T-helper 1 cell (primary cell): Measurements from ENCODE around the gene IER3IP1.
"Not testable (repeated sequence)": the region's sequence is repeated elsewhere in the genome, so short reads cannot be mapped to it uniquely, and the experiment has no call there.

Source experiments
- DNase-seq, 5 donors: peaks; one replicate each; pipeline ENCODE4 v3.0.0-alpha.2; 2012 to 2020
- total RNA-seq, 4 donors: gene quantifications; one replicate each; lab custom pipeline; 2026; lab: John Stamatoyannopoulos, UW

IER3IP1 gene, protein sequence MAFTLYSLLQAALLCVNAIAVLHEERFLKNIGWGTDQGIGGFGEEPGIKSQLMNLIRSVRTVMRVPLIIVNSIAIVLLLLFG
- total RNA-seq = 3.5 to 11.4 (median 5.2) reads per million in 4 donors

GRCh38 chr18:47175898-47176575 is at the start of gene IER3IP1:
Gene IER3IP1, minus strand, starts transcription at chr18:47176364. Its CDS starts 87 bp downstream, at chr18:47176277.
- peak; percentile 69 to 83 (median 78) for DNase-seq

GRCh38 chr18:47215554-47216138 is 39.5 kb upstream of the IER3IP1 start:
- DNase-seq = peak in 1 of 5 donors; percentile 18

GRCh38 chr18:47209171-47209570 is 33.0 kb upstream of the IER3IP1 start:
- DNase-seq = no peak

- DNase-seq = no peak
Observed at GRCh38 chr18:47206945-47207637, 30.9 kb upstream of the IER3IP1 start.

- DNase-seq = peak in 3 of 5 donors; percentile 4 to 27 (median 20)
Observed at GRCh38 chr18:47204908-47205522, 28.9 kb upstream of the IER3IP1 start.

GRCh38 chr18:47203626-47204464 is 27.7 kb upstream of the IER3IP1 start:
- no peak for DNase-seq

DNA sequence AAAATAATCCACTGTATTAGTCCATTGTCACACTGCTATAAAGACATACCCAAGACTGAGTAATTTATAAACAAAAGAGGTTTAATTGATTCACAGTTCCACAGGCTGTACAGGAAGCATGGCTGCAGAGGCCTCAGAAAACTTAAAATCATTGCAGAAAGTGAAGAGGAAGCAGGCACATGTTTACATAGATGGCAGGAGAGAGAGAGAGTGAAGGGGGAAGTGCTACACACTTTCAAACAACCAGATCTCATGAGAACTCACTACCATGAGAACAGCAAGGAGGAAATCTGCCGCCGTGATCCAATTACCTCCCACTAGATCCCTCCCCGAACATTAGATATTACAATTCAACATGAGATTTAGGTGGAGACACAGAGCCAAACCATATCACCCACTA is 19.8 kb upstream of the IER3IP1 start:
- not testable (repeated sequence) for DNase-seq

DNA sequence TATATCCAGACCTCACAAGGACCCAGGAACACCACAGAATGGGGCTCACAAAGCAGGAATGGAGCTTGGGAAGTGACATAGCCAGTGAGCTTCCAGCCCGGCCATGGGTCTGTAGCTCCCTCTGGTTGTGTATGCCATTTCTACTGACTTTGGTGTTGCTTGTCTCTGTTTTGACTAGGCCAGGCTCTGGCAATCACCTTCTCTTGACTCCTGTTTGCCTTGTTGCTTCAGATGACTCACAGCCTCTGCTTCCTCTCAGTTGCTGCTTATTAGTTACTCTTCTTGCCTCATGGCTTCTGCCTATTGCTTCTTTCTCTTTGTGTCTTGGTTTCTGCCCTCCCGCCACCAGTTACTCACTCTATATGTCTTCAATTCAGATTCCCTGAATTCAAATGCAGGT is 15.8 kb upstream of the IER3IP1 start:
- DNase-seq = no peak

DNA sequence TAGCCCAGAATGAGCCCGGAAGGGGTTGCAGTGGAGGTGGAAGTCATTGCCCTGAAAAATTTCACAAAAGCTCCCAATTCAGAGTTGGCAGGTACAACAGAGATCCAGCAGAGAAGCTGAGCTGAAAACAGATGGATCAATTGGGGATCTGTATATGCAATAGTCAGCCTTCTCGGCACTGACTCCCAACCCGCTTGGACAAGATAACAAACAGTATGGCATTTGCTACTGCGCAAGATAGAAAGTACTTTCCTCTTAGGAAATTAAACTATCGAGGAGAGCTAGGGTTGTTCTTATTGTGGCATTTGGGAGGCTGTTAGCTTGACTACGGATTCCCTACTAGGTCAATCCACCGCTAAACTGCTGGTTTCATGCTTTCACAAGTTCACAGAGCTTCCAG is 11.6 kb upstream of the IER3IP1 start:
- DNase-seq = no peak

- DNase-seq = peak in 1 of 5 donors; percentile 5
Observed at GRCh38 chr18:47184419-47185050, 8.4 kb upstream of the IER3IP1 start.

DNA sequence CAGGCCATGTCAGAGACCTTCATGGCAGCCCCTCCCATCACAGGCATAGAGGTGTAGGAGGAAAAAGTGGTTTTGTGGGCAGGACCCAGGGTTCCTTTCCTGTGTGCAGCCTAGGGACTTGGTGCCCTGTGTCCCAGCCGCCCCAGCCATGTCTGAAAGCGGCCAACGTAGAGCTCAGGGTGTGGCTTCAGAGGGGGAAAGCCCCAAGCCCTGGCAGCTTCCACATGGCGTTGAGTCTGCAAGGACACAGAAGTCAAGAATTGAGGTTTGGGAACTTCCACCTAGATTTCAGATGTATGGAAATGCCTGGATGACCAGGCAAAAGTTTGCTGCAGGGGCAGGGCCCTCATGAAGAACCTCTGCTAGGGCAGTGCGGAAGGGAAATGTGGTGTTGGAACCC is 6.0 kb upstream of the IER3IP1 start:
- not testable (repeated sequence) for DNase-seq

GRCh38 chr18:47180765-47181164 is 4.6 kb upstream of the IER3IP1 start:
- no peak for DNase-seq

DNA sequence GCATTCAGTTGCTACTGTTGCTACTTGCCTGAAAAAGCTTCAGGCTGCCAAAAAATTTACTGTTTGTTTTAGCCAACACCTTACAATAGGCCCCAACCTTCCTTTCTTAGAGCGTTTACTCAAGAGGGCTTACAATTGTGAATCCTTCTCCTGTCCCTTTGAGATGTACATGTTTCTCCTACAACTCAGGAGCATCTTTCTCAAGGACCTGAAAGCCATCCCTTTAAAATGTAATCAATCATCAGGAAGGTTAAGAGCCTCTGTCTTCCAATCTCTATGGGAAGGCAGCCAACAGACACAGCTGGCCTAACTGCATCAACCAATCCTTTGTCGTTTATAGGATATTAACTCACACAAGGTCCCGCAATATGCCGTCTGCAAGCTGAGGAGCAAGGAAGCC is 3.4 kb upstream of the IER3IP1 start:
- DNase-seq = no peak

DNA sequence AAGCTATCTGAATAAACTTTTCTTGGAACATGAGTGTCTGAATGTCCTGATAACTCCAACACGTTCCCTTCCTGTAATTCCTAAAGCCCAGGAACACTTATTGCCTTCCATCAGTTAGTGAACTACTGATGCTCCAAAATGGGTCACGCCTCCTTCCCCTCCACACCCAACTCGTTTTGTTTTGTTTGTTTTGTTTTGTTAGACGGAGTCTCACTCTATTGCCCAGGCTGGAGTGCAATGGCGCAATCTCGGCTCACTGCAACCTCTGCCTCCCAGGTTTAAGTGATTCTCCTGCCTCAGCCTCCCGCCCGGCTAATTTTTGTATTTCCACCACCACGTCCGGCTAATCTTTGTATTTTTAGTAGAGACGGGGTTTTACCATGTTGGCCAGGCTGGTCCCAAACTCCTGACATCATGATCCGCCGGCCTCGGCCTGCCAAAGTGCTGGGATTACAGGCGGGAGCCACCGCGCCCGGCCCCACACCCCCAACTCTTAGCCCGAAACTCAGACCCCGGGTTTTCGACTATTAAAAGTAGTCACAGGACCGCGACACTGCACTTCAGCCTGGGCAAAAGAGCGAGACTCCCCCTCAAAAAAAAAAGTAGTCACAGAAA is 774 bp downstream of the IER3IP1 start:
- no peak for DNase-seq

DNA sequence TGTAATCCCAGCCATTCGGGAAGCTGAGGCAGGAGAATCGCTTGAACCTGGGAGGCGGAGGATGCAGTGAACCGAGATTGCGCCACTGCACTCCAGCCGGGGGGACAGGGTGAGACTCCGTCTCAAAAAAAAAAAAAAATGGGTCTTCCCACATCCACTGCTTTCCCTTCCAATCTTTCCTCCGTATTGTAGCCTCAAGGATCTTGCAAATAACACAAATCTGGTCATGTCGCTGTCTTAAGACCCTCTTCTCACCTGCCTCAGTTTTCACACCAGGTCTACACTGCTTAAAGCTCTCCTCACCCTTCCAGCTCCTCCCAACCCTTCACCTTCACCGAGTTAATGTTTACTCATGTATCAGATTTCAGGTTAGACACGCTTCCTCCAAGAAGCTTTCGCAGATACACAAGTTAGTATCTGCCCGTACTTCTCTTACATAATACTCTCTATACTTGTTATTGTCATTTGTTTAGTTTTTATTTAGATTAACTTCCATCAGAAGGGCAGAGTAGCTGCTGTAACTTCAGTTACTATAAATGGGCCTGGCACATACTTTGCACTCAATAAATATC is 1.5 kb downstream of the IER3IP1 start:
- DNase-seq = no peak

DNA sequence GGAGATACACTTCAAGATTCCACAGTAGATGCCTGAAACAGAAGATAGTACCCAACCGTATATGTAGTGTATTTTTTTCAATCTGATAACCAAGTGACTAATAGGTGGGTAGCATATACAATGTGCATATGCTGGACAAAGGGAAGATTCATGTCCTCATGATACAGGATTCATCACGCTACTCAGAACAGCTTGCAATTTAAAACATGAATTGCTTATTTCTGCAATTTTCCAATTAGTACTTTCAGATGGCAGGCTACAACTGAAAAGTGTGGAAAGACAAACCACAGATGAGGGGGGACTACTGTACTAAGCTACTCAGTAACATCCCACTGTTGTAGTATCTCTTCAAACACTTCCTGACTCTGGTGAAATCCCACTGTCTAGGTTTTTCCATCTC is 3.7 kb downstream of the IER3IP1 start:
- no peak for DNase-seq

- DNase-seq = no peak
Observed at GRCh38 chr18:47168913-47169312, 7.3 kb downstream of the IER3IP1 start.

GRCh38 chr18:47168509-47168908 is 7.7 kb downstream of the IER3IP1 start:
- DNase-seq = no peak

- no peak for DNase-seq
Observed at GRCh38 chr18:47166294-47166693, 9.9 kb downstream of the IER3IP1 start.

- peak in 1 of 5 donors; percentile 16 for DNase-seq
Observed at GRCh38 chr18:47163241-47163640, 12.9 kb downstream of the IER3IP1 start.

DNA sequence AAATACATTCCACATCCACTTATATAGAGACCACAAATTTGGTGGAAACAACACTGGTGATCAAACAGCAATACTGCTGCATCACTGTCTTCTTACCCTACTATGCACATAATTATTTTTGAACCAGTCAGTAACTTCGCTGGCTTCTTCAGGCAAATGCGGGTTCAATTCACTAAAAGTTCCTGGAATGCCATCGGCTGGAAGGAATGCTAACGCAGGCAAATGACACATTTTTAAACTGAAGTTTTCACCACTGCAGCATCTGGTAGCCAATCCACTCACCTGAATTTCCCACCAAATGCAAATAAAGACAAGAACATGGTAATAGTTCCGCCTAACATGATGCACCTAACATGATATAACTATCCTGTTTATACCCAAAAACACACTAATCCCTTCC is 15.9 kb downstream of the IER3IP1 start:
- no peak for DNase-seq
